HL-60/S4 treated with retinoic acid at 250 ng/mL for 4 days and 3 days (cell line): Measurements from ENCODE around the gene STX16.
"Not testable (repeated sequence)": the region's sequence is repeated elsewhere in the genome, so short reads cannot be mapped to it uniquely, and the experiment has no call there.

Experiments
- in situ Hi-C: fragments of 300-500 bp; cut with MboI; formaldehyde crosslinking; loops from 2 replicates; pipeline ENCODE4 v1.7.0; 2022; ENCODE audit warnings: low sequenced_read_pairs

The STX16 gene

DNA sequence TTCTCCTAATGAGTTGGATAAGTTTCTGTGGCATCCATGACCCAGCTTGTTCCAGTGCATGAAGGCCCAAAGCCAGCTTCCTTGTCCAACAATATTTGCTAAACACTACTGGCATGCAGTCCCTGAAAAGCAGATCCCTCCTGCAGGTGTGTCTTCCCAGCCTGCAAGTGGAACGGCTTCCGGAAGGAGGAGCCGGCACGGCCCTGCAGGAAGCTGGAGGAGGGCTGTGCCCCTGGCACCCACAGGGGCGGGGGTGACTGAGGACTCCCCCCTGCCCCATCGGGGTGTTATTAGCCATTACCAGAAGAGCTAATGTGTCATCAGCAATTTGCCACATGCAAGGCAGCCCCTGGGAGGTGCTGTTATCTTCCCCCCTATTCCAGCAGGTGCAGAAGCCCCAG, 68.9 kb downstream of the STX16 start:
- in situ Hi-C loops = no loop called here

- in situ Hi-C loops = no loop called here
Observed at GRCh38 chr20:58720890-58721289, 69.8 kb downstream of the STX16 start.

GRCh38 chr20:58721951-58722778, 71.1 kb downstream of the STX16 start:
- in situ Hi-C loops = no loop called here

DNA sequence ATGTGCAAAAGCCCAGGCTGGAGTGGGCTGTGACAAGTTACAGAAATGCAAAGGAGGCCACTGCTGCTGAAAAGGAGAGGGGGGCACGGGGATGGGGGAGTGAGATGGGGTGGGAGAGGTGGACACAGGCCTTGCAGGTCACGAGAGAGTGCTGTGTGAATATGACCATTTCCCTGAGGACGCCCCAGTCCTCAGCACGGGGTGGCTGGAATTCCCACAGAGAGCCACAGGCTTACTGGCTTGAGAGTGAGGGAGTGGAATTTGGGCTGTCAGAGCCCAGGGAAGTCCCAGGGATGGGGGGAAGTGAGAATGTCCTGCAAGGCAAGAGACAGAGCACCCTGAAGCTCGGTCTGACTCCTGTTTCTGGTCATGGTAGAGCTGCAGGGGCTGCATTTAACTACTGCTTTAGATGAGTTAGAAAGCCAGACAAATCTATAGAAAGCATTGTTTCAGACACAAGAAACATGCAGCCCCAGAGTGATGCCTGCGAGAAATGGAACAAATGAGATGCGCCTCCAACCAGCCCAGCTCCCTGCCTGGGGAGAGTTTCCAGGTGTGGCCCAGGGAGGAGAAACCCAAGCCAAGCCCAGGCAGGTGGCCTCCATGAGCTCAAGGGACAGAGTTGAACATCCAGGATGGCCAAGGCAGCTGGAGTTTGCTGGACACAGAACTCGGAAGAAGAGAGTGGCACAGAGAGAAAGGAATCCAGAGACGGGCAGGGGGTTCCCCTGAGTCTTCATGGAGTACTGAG, 72.0 kb downstream of the STX16 start:
- in situ Hi-C loops = no loop called here

DNA sequence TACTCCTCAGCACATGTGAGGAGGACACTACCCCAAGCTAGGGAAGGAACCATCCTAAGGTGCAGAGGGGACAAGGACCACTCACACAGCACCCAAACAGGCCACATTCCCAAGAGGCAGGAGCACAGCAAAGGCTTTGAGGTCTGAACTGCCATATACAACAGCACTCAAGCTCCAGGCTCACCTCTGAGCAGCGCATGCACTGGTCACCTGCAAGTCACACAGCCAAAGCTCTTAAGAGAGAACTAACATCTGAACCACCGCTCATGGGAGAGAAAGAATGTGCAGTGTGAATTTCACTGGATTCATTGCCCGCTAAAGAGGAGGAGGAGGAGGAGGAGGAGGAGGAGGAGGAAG, 72.5 kb downstream of the STX16 start:
- in situ Hi-C loops = no loop called here

GRCh38 chr20:58726156-58726555, 75.1 kb downstream of the STX16 start:
- in situ Hi-C loops = not testable (repeated sequence)
